Islet precursor cell (in vitro differentiated cells): ENCODE data around the gene SLC7A4.
"Not testable (repeated sequence)": the region's sequence is repeated elsewhere in the genome, so short reads cannot be mapped to it uniquely, and the experiment has no call there.

Source experiments
- DNase-seq: peaks from one replicate; pipeline ENCODE4 v3.0.0-alpha.2; 2018

SLC7A4 gene

DNA sequence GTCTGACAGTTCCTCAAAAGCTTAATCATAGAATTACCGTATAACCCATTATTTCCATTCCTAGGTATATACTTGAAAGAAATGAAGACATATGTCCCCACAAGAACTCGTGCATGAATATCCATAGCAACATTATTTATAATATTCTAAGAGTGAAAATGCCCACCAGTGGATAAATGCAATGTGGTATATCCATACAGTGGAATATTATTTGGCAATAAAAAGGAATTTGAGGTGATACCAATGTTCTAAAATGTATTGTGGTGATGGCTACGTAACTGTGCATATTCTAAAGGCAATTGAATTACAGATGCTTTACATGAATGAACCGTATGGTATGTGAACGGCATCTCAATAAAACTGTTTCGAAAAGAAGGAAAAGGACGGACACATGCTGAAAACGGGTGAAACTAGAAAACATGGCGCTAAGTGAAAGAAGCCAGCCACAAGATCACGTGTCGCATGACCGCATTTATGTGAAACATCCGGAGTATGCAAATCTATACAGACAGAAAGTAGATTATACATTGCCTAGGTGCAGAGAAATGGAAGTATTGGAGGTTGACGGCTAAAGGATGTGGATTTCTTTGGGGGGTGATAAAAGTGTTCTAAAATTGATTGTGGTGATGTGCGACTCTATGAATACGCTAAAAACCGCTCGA lies 29.4 kb upstream of the SLC7A4 start:
- DNase-seq, result not testable (repeated sequence)

- DNase-seq, result not testable (repeated sequence)
Observed at GRCh38 chr22:21060363-21060762, 28.0 kb upstream of the SLC7A4 start.

DNA sequence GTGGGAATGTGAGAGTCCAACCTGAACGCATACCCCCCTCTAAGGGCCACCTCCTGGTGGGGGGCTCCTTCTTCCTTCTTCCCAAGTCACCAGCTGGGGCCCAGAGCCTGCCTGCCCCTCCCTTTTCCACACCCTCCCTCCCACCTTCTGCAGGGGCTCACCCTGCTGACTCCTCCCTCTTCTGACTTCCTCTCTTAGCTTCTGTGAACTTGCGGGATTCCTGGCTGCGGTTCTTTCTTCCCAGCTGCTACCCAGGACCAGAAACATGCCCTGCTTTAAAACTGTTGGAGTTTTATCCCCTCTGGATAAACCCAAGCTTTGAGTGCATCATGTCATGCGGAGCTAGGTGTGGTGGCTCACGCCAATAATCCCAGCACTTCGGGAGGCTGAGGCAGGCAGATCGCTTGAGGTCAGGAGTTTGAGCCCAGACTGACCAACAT lies 23.5 kb upstream of the SLC7A4 start:
- peak; percentile 60 for DNase-seq

DNA sequence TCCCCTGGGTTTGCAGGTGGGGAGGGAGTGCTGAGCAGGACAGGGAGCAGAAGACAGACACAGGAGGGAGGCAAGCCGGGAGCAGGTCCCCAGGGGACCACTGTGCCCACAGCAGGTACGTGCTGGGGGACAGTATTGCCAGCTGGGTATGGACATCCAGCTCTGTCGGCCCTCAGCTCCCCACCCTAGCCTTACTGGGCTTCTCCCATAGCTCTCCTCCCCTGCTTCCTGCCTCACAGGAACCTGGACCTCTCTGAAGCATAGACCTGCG lies 23.1 kb upstream of the SLC7A4 start:
- no peak for DNase-seq

- peak; percentile 59 for DNase-seq
Observed at GRCh38 chr22:21054714-21055563, 22.6 kb upstream of the SLC7A4 start.

GRCh38 chr22:21054046-21054713 lies 21.8 kb upstream of the SLC7A4 start:
- peak; percentile 51 for DNase-seq

DNA sequence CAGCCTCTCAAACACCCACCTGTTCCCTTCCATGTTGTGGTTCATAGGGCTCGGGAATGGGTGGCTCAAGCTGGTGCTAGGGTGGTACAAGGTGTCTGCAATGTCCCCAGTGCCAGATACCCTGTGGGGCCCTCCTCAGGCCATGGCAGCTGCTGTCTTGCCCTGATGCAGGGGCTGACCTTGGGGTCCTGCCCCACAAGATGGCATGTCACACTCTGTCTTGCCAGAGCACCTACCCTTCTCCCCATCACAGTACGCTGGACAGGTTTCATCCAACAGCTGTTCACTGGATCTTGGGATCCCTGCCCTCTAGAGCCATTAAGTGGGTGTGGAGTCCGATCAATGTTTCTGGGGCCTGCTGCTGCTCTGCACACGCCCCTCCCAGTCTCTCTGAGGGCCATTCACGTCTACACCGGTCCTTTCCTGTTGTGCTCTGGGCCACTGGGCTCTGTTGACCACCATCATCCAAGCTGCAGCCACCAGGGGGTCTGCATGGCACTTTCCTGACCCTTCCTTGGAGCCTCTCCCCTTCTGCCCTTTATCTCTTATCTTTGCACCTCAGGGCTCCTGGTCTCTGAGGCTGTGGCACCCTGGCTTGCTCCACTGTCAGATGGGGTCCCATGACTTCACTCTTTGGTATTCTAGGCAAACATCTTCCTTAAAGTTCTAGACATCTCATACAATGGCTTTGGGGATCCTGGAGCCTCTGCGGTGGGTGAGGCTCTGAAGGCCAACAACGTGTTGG lies 20.5 kb upstream of the SLC7A4 start:
- no peak for DNase-seq

- DNase-seq, result peak; percentile 51
Observed at GRCh38 chr22:21051831-21052400, 19.6 kb upstream of the SLC7A4 start.

DNA sequence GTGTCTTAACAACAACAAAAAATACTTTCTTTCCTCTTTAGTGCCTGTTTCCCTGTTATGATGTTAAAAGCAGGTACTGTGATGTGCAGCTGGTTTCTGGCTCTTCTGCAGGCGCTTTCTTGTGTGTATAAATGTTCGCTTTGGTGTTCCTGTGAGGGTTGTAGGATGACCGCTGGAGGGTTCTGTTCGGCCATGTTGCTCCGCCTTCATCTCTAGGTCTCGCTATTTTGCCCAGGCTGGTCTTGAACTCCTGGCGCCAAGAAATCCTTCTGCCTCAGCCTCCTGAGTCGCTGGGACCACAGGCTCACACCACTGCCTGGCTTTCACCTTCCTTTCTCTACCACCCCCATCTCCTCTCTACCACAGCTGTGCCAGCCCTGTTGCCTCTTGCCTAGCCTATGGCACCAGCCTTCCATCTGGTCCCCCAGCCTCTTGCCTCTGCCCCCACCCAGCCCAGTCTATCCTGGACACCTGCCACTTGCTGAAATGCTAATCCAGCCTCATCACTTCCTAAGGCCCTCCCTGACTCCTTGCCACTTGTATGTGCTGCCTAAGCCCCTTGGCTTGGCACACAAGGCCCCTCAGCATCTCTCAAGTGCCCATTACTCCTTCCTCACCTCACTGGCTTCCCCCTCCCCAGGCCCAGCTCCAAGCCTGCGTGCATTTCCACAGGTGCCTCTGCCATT lies 18.9 kb upstream of the SLC7A4 start:
- DNase-seq, result no peak

- DNase-seq, result not testable (repeated sequence)
Observed at GRCh38 chr22:21048965-21049364, 16.6 kb upstream of the SLC7A4 start.

GRCh38 chr22:21048448-21048847 lies 16.1 kb upstream of the SLC7A4 start:
- not testable (repeated sequence) for DNase-seq

GRCh38 chr22:21047730-21048129 lies 15.4 kb upstream of the SLC7A4 start:
- DNase-seq, result peak; percentile 45

DNA sequence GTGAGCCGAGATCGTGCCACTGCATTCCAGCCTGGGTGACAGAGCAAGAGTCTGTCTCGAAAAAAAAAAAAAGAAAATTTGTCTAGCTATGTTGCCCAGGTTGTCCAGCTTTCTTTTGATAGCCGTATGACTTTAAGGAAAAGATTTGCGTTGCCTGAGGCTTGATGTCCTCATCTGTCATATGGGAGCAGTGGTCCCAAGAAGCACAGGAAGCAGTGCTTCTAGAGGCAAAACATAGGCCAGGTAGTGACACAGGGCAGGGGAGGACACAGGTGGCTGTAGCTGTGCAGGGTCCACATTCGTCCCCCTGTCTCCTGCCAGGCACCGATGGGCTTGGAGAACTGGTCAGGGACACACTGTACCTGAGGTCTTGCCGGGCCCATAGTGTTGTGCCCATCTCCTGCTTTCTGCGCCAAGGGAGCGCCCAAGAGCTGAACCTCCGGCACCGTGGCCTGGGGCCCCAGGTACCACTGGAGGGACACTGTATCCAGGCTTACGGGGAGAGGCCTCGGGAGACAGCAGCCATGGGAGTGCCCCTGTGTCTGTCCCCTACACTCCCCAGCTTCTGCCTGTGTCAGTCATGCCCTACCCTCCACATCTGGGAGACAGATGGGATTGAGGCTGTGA lies 14.8 kb upstream of the SLC7A4 start:
- no peak for DNase-seq

DNA sequence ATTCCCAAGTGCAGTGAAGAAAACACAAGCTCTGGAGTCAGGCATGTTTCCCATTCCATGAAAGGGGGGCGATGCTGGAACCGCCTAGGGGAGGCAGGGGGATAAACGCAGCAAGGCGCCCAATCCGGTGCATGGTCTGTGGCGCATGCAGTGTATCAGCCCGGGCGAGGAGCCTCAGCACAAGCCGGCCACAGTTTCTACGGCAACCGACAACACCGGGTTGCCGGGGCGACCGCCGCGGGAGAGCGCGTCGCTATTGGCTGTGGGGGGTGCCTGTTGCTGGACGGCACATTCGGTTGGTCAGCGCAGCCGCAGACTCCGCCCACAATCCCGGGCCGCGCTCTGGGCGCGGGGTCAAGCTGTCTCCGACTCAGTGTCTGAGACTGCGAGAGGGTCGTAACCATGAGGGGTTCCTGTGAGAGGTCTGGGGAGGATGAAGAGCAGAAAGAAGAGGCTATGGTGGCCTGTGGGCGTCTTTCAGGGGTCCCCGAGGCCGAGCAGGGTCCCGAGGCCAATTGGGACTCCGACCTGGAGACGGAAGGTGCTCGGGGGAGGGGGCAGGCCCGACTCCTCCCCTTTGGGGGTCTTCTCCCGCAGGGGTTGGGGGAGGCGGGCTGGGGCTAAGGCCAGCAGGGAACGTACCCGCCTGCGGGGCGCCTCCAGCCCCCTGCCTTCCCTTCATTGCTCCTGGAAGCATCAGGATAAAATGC lies 13.4 kb upstream of the SLC7A4 start, which contains the start of gene LRRC74B:
Gene LRRC74B (plus strand): TSS at position 362 of the 710 bp plus-strand sequence. CDS start 41 bp downstream, at position 403.
- peak; percentile 98 for DNase-seq

DNA sequence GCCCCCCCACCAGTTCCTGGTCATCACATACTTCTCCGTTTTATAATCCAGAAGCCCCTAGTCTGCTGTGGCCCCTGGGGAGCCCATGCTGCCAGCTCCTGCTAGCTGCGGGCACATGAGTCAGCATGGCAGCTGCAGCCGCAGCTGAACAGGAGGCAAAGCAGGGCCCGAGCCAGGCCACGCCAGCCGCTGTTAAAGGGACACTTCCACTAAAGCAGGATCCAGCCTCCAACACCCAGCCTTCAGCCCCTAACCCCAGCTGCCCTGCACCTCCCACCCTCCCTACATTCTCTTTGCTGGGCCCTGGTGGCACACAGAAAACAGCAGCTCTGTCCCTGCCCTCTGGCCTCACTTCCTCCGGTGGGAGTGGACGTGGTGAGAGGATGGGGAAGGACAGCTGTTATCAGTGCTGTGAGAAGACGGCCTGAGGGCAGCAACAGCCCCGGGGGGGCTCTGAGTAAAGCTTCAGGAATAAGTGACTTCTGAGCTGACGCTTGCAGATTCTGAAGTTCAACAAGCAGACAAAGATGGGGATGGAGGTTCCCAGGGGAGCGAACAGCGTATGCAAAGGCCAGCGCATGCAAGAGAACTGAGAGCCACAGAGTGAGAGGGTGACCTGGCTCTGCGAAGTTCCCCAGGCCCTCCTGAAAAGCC lies 12.7 kb upstream of the SLC7A4 start:
- DNase-seq, result peak; percentile 77

GRCh38 chr22:21043860-21044535 lies 11.6 kb upstream of the SLC7A4 start:
- DNase-seq, result peak; percentile 40

GRCh38 chr22:21042978-21043859 lies 10.9 kb upstream of the SLC7A4 start:
- peak; percentile 42 for DNase-seq

DNA sequence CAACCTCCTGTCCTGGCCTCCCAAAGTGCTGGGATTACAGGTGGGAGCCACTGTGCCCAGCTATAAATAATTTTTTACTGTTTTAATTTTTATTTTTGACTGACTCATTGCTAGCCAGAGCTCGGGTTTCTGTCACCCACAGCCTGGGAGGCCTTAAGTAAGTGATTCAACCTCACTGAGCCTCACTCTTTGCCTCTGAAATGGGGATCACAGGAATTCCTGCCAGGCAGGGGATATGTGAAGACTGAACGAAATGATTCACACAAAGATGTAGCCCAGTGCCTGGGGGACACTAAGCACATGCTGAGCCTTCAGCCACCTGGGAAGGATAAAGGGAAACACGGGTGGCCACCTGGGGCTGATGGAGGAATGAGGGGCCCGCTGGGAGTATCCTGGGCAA lies 9.6 kb upstream of the SLC7A4 start:
- peak; percentile 41 for DNase-seq

GRCh38 chr22:21039158-21039557 lies 6.8 kb upstream of the SLC7A4 start:
- not testable (repeated sequence) for DNase-seq
